HEK293 (cell line): ENCODE measurements around the gene CLINT1.

Experiments used
- CTCF ChIA-PET: fragments of 350-600 bp; formaldehyde crosslinking; extraction: SDS; loops from one replicate; lab custom pipeline; 2021; ENCODE audit warnings: antibody characterized with exemption; lab: Yijun Ruan, JAX
- POLR2A ChIA-PET: fragments of 300-600 bp; formaldehyde crosslinking; extraction: SDS; loops from one replicate; lab custom pipeline; 2020; ENCODE audit warnings: antibody characterized with exemption, inconsistent platforms; lab: Yijun Ruan, JAX
- H3K27ac ChIP-seq: fragments of 200-500 bp; sonication (Bioruptor generic); 2 replicates; pipeline ENCODE4 v1.5.1; 2014; ENCODE audit warnings: low read depth, low read length, control low read depth, inconsistent platforms; ENCODE audit errors: extremely low read depth
- H3K36me3 ChIP-seq, 2 experiments: fragments of 200-500 bp in 1 of 2; sonication (Bioruptor generic) in 1 of 2; 1 replicate in 1 of 2; 2 replicates in 1 of 2; pipeline ENCODE4 v1.5.1; 2014 to 2017; ENCODE audit warnings: inconsistent platforms in 2 of 2, low read length in 2 of 2; ENCODE audit not compliant: control insufficient read depth in 2 of 2, insufficient read depth in 1 of 2
- H3K4me1 ChIP-seq: fragments of 200-500 bp; sonication (Bioruptor generic); 2 replicates; pipeline ENCODE4 v1.5.1; 2014; ENCODE audit warnings: mild to moderate bottlenecking, low read length, inconsistent platforms; ENCODE audit not compliant: control insufficient read depth, insufficient read depth
- H3K4me3 ChIP-seq: 2 replicates; pipeline ENCODE4 v1.5.1; 2011; ENCODE audit warnings: low read depth, mild to moderate bottlenecking, control low read depth, low read length, moderate library complexity
- H3K9me3 ChIP-seq: fragments of 200-500 bp; sonication (Bioruptor generic); 2 replicates; pipeline ENCODE4 v1.5.1; 2014; ENCODE audit warnings: low read depth, low read length, inconsistent platforms; ENCODE audit not compliant: control insufficient read depth, insufficient read depth
- FEZF1 ChIP-seq: fragments of 450-650 bp; formaldehyde crosslinking; IDR thresholded peaks from 2 replicates; pipeline ENCODE4 v1.5.1; 2016; ENCODE audit warnings: missing biosample characterization, missing genetic modification characterization
- GLIS2 ChIP-seq: fragments of 450-650 bp; formaldehyde crosslinking; IDR thresholded peaks from 2 replicates; pipeline ENCODE4 v1.5.1; 2016; ENCODE audit warnings: missing biosample characterization, missing genetic modification characterization
- HIC1 ChIP-seq: fragments of 450-650 bp; formaldehyde crosslinking; IDR thresholded peaks from 2 replicates; pipeline ENCODE4 v1.5.1; 2016; ENCODE audit warnings: missing biosample characterization, missing genetic modification characterization
- HOXA7 ChIP-seq: sonication (generic); formaldehyde crosslinking; IDR thresholded peaks from 2 replicates; pipeline ENCODE4 v1.8.1; 2022; ENCODE audit warnings: missing genetic modification reagents, borderline replicate concordance
- HOXC10 ChIP-seq: sonication (generic); formaldehyde crosslinking; IDR thresholded peaks from 2 replicates; pipeline ENCODE4 v1.8.1; 2023; ENCODE audit warnings: mild to moderate bottlenecking, missing genetic modification reagents
- KLF17 ChIP-seq: fragments of 450-650 bp; formaldehyde crosslinking; IDR thresholded peaks from 2 replicates; pipeline ENCODE4 v1.5.1; 2016; ENCODE audit warnings: missing biosample characterization, missing genetic modification characterization
- KLF8 ChIP-seq: fragments of 450-650 bp; formaldehyde crosslinking; IDR thresholded peaks from 2 replicates; pipeline ENCODE4 v1.5.1; 2016; ENCODE audit warnings: missing biosample characterization, missing genetic modification characterization
- TCF7L2 ChIP-seq: IDR thresholded peaks from 2 replicates; pipeline ENCODE4 v1.6.1; 2011; ENCODE audit warnings: low read depth, mild to moderate bottlenecking, inconsistent platforms, low read length, moderate library complexity, borderline replicate concordance
- YY2 ChIP-seq: fragments of 450-650 bp; formaldehyde crosslinking; IDR thresholded peaks from 2 replicates; pipeline ENCODE4 v1.5.1; 2016; ENCODE audit warnings: missing biosample characterization, missing genetic modification characterization
- ZFP37 ChIP-seq: fragments of 450-650 bp; formaldehyde crosslinking; IDR thresholded peaks from 2 replicates; pipeline ENCODE4 v1.5.1; 2016; ENCODE audit warnings: missing biosample characterization, missing genetic modification characterization
- ZNF114 ChIP-seq: fragments of 450-650 bp; formaldehyde crosslinking; IDR thresholded peaks from 2 replicates; pipeline ENCODE4 v1.5.0; 2017; ENCODE audit warnings: missing biosample characterization, missing genetic modification characterization
- ZNF121 ChIP-seq: fragments of 450-650 bp; formaldehyde crosslinking; IDR thresholded peaks from 2 replicates; pipeline ENCODE4 v1.5.1; 2016; ENCODE audit warnings: missing biosample characterization, missing genetic modification characterization
- ZNF138 ChIP-seq: fragments of 450-650 bp; formaldehyde crosslinking; IDR thresholded peaks from 2 replicates; pipeline ENCODE4 v1.5.1; 2016; ENCODE audit warnings: missing biosample characterization, missing genetic modification characterization, borderline replicate concordance
- ZNF214 ChIP-seq: fragments of 450-650 bp; formaldehyde crosslinking; IDR thresholded peaks from 2 replicates; pipeline ENCODE4 v1.5.1; 2017; ENCODE audit warnings: missing biosample characterization, mild to moderate bottlenecking, missing genetic modification characterization, borderline replicate concordance
- ZNF394 ChIP-seq: fragments of 450-650 bp; formaldehyde crosslinking; IDR thresholded peaks from 2 replicates; pipeline ENCODE4 v1.5.1; 2016; ENCODE audit warnings: missing biosample characterization, missing genetic modification characterization, mild to moderate bottlenecking, moderate library complexity, borderline replicate concordance
- ZNF514 ChIP-seq: fragments of 450-650 bp; formaldehyde crosslinking; IDR thresholded peaks from 2 replicates; pipeline ENCODE4 v1.5.1; 2016; ENCODE audit warnings: missing biosample characterization, missing genetic modification characterization
- ZNF580 ChIP-seq: fragments of 450-650 bp; formaldehyde crosslinking; IDR thresholded peaks from 2 replicates; pipeline ENCODE4 v1.5.1; 2016; ENCODE audit warnings: missing biosample characterization, missing genetic modification characterization
- ZNF629 ChIP-seq: fragments of 450-650 bp; formaldehyde crosslinking; IDR thresholded peaks from 2 replicates; pipeline ENCODE4 v1.5.1; 2017; ENCODE audit warnings: missing biosample characterization, missing genetic modification characterization
- ZNF654 ChIP-seq: fragments of 450-650 bp; formaldehyde crosslinking; IDR thresholded peaks from 2 replicates; pipeline ENCODE4 v1.5.1; 2016; ENCODE audit warnings: low read depth, missing biosample characterization, missing genetic modification characterization
- ZNF664 ChIP-seq: fragments of 450-650 bp; formaldehyde crosslinking; IDR thresholded peaks from 2 replicates; pipeline ENCODE4 v1.5.1; 2016; ENCODE audit warnings: missing biosample characterization, missing genetic modification characterization
- ZNF830 ChIP-seq: fragments of 450-650 bp; IDR thresholded peaks from 2 replicates; pipeline ENCODE4 v1.5.0; 2018; ENCODE audit warnings: missing biosample characterization, missing genetic modification characterization, low read depth, mild to moderate bottlenecking, moderate library complexity
- TF ChIP-seq, protein P1 (sequence below): fragments of 450-650 bp; formaldehyde crosslinking; IDR thresholded peaks from 2 replicates; pipeline ENCODE4 v1.5.1; 2016; ENCODE audit warnings: missing biosample characterization, missing genetic modification characterization
- TF ChIP-seq, protein P2 (sequence below): fragments of 450-650 bp; formaldehyde crosslinking; IDR thresholded peaks from 2 replicates; pipeline ENCODE4 v1.5.1; 2016; ENCODE audit warnings: missing biosample characterization, missing genetic modification characterization

The CLINT1 gene

DNA sequence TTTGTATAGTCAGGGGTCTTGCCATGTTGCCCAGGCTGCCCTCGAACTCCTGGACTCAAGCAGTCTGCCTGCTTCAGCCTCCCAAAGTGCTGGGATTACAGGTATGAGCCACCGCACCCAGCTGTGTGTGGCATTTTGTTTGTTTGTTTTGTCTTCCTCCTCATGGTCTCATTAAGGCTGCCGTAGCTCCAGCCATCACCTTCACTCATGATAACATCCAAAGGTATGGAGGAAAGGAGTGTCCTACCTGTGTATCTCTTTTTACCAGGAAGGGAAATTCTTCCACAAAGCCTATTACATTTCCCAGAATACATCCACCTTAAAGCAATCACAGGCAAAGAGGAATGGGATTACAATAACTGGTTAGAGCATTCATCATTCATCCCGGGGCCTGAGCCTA lies 88.3 kb downstream of the CLINT1 start:
- no peak overlapping the region for H3K27ac ChIP-seq
- TF ChIP-seq ZNF580 (0 out of 2 replicates have a peak, but pooled peaks have one; percentile 54), ZNF138 (tag by site-specific recombination) (no peak)
- TF ChIP-seq, protein P1, sequence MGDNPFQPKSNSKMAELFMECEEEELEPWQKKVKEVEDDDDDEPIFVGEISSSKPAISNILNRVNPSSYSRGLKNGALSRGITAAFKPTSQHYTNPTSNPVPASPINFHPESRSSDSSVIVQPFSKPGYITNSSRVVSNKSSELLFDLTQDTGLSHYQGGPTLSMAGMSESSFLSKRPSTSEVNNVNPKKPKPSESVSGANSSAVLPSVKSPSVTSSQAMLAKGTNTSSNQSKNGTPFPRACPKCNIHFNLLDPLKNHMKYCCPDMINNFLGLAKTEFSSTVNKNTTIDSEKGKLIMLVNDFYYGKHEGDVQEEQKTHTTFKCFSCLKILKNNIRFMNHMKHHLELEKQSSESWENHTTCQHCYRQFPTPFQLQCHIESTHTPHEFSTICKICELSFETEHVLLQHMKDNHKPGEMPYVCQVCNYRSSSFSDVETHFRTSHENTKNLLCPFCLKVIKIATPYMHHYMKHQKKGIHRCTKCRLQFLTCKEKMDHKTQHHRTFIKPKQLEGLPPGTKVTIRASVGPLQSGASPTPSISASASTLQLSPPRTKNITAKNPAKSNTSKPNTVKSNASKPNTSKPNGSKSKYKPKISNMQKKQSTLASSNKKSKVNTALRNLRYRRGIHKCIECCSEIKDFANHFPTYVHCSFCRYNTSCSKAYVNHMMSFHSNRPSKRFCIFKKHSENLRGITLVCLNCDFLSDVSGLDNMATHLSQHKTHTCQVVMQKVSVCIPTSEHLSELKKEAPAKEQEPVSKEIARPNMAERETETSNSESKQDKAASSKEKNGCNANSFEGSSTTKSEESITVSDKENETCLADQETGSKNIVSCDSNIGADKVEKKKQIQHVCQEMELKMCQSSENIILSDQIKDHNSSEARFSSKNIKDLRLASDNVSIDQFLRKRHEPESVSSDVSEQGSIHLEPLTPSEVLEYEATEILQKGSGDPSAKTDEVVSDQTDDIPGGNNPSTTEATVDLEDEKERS (tag by site-specific recombination) = peak; percentile 85; the same call in 1 of the 2 replicates
- TF ChIP-seq, protein P2, sequence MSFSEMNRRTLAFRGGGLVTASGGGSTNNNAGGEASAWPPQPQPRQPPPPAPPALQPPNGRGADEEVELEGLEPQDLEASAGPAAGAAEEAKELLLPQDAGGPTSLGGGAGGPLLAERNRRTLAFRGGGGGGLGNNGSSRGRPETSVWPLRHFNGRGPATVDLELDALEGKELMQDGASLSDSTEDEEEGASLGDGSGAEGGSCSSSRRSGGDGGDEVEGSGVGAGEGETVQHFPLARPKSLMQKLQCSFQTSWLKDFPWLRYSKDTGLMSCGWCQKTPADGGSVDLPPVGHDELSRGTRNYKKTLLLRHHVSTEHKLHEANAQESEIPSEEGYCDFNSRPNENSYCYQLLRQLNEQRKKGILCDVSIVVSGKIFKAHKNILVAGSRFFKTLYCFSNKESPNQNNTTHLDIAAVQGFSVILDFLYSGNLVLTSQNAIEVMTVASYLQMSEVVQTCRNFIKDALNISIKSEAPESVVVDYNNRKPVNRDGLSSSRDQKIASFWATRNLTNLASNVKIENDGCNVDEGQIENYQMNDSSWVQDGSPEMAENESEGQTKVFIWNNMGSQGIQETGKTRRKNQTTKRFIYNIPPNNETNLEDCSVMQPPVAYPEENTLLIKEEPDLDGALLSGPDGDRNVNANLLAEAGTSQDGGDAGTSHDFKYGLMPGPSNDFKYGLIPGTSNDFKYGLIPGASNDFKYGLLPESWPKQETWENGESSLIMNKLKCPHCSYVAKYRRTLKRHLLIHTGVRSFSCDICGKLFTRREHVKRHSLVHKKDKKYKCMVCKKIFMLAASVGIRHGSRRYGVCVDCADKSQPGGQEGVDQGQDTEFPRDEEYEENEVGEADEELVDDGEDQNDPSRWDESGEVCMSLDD (tag by site-specific recombination) = no peak
- POLR2A ChIA-PET = no interaction called here

GRCh38 chr5:157767689-157768088 lies 91.3 kb downstream of the CLINT1 start:
- Histone ChIP-seq H3K36me3 (no peaks in the 10 kb centered on the region), H3K9me3 (no peaks in the 10 kb centered on the region), H3K4me1 (no peaks in the 10 kb centered on the region), H3K27ac (no peak overlapping the region), H3K4me3 (no peak overlapping the region)
- POLR2A ChIA-PET = no interaction called here
- CTCF ChIA-PET = interaction anchor here (0.7 to 1.1 kb wide), 3 partner anchors 928 to 1826 kb away, joined by 3 read pairs; no protein-coding TSS in a partner anchor
- TF ChIP-seq GLIS2 (tag by site-specific recombination) (no peak), KLF8 (tag by site-specific recombination) (no peak)
- TF ChIP-seq, all 188 proteins: peak for 0

More for the DNA sequence above, 88.3 kb downstream of the CLINT1 start:
- no peak overlapping the region for H3K4me3 ChIP-seq
- H3K9me3 ChIP-seq = no peaks in the 10 kb centered on the region
- H3K36me3 ChIP-seq = no peaks in the 10 kb centered on the region
- CTCF ChIA-PET = interaction anchor here (0.6 to 1.5 kb wide), 2 partner anchors 9 to 26 kb away, joined by 3 to 4 read pairs; no protein-coding TSS in a partner anchor
- H3K4me1 ChIP-seq = no peaks in the 10 kb centered on the region

DNA sequence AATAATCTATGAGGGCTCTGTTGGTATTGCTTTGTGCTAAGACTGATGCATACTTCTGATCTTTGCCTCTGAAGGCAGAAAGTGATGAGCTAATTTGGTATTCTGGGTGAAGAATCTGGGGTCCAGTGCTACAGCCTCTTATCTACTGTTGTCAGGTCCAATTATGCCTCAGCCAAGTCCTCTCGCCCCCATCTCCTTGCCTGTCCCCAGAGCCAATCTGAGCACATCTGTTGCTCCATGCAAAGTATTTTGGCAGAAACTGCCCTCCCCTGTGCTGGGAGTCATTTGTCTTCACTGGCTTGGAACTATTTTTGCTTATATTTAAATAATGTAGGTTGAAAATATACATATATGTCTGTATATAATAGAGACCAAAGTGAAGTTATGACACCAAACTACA lies 92.0 kb downstream of the CLINT1 start:
- Histone ChIP-seq H3K9me3 (no peaks in the 10 kb centered on the region), H3K27ac (no peak overlapping the region), H3K4me1 (no peaks in the 10 kb centered on the region), H3K36me3 (no peaks in the 10 kb centered on the region), H3K4me3 (no peak overlapping the region)
- ChIA-PET CTCF (interaction anchor here (0.5 to 1.1 kb wide), 2 partner anchors 18 to 1366 kb away, joined by 3 read pairs; no protein-coding TSS in a partner anchor), POLR2A (no interaction called here)
- TF ChIP-seq ZNF654 (no peak), ZNF629 (tag by site-specific recombination) (no peak), ZNF664 (tag by site-specific recombination) (no peak), YY2 (no peak), HOXC10 (CRISPR knock-in tag) (no peak), HOXA7 (CRISPR knock-in tag) (no peak), KLF17 (tag by site-specific recombination) (no peak), ZNF114 (tag by site-specific recombination) (no peak), ZNF394 (no peak), ZNF830 (tag by site-specific recombination) (no peak), ZNF121 (no peak), FEZF1 (tag by site-specific recombination) (no peak), ZNF214 (tag by site-specific recombination) (no peak), HIC1 (tag by site-specific recombination) (no peak), TCF7L2 (no peak), ZFP37 (tag by site-specific recombination) (no peak), ZNF514 (no peak)
